CD4-positive, alpha-beta T cell treated with Interleukin-17A for 1 hour (primary cell): ENCODE measurements around the gene SNX30.
A peak's percentile ranks its signal among the peaks of the same experiment; 100 is the strongest.

Experiments
- DNase-seq: peaks from one replicate; pipeline ENCODE4 v3.0.0-alpha.2; 2020

SNX30 gene

DNA sequence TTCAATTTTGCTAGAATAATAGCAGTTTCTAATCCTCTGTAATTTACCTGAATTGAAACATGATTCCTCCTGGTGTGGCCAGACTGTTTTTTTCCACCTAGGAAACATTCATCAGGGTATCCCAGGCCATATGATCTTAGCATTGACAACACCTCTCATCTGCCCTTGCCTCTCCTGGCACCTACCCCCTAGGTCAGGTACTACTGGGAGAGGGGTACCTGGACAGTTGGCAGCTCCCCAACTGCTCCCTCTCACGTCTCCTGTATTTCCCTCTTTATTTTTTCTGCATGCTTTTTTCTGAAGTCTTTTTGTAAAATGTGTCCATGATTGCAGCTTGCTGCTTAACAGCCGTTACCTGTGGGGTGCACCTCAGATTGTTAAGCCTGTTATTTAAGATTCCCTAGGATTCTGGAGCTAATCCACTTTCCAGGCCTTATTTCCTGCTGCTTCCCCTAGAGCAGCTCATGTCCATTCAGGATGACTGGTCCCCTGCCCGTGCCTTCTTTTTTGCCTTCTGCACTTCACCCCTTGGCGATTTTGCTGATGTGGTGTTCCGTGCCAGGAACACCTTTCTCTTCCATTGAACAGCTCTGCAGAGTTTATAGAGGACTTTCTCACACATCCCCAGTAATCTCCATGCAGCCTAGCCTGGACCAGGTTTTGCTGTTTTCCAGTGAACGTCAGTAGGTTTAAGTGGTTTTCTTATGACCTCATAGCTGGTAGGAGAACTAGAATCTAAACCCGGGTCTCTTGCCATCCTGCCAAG lies 33.6 kb downstream of the SNX30 start:
- DNase-seq, result no peak

DNA sequence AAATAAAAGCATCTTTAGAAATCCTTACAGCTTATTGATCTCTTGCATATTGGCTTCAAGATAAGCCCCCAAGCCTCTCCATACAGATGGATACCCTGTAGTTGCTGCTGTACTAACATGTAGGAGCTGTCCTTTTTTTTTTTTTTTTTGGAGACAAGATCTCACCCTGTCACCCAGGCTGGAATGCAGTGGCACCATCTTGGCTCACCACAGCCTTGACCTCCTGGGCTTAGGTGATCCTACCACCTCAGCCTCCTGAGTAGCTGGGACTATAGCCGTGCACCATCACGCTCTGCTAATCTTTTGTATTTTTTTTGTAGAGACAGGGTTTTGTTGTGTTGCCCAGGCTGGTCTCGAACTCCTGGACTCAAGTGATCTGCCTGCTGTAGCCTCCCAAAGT lies 35.4 kb downstream of the SNX30 start:
- no peak for DNase-seq

DNA sequence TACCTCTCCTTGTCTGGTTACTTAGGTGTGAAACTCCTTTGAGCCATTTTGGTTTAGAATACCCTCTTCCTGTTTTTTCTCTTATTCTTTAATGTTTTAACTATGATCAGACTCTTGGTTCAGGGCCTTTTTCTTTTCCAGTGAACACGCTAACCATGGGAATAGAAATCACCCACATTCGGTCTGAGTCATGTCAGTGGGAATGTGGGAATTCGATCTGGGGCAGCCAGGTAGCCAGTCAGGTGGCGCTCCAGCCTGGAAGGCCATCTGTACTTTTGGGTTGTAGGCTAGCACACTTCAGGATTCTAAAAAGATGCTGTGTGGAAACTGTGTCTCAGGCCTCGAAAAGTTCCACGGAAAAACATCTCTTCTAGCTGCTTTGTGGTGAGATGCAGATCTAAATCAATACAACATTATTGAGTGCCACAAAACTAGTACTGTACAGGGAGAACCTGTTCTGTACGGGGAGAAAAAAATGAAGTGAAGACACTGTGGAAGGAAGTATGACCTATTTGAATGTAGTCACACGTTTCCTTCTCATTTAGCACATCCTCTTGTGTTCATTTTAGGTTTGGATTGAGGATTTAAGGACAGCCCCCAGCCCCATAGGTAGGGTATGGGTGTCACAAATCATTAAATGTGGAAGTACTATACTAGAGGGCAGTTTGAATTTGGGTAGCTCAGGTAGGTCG lies 36.4 kb downstream of the SNX30 start:
- no peak for DNase-seq

DNA sequence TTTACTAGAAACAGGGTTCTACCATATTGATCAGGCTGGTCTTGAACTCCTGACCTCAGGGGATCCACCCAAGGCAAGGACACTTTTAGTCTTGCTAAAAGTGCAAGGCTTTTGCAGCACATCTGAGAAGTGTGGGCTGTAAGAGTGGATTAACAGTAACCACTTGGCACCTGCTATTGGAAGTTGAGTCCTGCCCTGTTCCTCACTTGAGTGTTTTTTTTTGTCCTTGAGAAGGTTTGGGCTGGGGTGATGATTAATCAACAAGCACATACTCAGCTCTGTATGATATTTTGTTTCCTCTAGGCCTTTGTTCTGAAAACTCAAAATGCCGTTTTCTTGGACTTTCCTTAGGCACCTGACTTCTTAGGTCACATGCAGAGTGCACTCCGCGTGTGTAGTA lies 37.4 kb downstream of the SNX30 start:
- DNase-seq, result no peak

DNA sequence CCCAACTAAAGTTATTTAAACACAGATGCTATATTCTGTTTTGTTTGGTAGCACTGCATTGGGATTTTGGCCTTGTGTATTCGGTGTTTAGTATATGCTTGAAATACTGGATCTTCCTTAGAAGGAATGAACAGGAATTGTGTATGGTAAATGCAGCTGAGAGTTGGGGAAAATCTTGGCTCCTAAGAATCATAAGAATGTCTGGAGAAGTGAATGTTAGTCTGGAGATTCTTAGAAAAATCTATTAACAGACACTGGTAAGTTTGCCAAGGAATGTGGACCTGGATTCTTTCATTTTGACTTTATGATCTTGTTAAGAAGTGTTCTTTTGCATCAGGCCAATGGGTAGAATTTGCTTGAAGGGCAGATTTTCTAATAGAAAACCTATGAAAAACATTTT lies 38.9 kb downstream of the SNX30 start:
- DNase-seq, result no peak

DNA sequence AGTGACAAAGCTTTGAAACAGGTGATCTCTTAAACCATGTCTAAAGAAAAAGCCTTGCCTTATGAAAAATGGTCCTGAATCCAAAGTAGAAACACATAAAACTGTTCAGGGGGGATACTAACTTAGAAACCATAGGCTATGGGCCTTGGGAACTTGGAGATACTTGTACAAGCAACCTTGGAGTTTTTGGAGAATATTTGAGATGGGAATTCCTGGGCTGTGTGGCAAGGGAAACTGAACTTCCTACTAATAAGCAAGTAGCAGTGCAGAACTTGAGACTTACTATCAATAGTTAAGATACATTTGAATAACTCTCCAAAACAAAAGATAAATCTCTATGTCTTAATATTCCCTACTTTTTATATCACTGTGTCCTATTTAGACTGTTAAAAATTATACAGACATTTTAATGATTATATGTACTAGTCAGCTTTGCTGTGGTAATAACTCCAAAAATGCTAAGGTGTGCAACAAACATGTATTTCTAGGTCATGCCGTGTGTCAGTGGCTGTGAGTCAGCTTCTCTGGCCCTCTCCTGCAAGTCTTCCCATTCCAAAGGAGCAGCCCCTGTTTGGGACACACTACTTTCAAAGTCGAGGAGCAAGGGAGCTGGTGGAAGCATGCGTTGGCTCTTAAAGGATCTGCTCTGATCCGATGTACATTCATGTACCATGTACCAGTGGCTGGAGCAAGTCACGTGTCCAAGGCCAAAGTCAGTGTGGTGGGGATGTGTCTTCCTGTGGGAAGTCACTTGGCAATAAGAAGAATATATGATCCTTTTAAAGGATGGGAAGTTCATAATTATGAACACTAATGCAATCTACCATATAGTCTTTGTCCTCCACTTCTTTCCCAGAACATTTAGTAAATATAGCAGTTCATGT lies 39.6 kb downstream of the SNX30 start:
- DNase-seq, result no peak

DNA sequence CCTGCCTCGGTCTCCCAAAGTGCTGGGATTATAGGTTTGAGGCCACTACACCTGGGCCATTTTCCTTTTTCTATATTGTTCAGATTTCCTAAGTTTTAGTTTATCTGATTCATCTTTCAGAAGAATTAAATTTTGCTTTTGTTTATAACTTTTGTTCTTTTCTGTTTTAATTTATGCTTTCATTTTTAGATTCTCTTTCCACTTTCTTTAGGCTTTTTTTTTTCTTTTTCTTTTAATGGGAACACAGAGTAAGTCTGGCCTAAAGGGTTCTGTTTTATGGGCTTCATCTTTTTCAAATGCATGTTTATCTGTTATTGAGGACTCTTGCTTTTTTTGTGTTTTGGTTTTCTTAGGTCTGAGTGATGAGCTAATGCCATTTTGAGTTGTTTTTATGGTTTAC lies 42.1 kb downstream of the SNX30 start:
- DNase-seq, result no peak

DNA sequence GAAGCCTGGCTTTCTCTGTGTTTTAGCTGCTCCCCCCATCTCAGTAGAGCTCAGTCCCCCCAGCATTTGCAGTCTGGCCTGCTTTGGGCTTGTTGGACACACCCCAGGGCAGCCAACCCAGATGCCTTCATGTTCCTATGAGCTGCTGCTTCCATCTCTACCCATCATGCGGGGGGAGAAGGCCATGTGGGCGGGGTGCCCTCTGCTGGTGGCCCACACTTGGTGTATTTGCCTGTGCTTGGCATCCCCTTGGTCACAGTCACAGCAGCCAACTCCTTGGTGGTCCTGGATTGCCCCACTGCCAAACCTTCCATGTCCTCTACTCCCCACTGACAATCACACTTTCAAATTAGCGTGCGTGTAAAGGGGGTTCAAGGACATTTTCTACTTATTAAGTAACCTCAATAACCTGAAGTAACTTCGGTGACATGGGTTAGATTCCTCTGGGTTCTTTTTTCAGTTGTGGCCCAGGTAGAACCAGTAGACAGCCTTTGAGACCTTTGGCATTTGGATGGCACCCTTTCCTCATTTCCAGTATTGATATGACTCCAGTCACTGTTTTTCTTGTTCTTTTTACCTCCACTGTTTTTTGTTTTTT lies 42.8 kb downstream of the SNX30 start:
- peak; percentile 82 for DNase-seq

DNA sequence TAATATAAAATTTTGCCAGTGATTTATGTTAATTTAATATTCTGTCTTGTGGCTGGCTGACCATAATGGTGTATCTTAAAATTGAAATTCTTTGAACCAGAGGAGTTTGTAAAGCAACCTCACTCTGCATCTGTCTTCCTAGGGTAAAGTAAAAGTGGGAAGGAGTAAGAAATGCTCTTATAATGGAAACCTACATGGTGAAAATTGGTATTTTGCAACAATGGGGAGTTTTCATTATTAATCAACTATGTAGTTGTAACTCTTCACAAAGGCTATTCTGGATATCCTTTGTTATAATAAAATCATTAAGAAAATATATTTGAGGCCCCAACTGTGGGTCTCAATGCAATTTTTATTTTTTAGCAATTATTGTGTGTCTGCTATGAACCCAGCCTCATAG lies 44.2 kb downstream of the SNX30 start:
- DNase-seq, result no peak

DNA sequence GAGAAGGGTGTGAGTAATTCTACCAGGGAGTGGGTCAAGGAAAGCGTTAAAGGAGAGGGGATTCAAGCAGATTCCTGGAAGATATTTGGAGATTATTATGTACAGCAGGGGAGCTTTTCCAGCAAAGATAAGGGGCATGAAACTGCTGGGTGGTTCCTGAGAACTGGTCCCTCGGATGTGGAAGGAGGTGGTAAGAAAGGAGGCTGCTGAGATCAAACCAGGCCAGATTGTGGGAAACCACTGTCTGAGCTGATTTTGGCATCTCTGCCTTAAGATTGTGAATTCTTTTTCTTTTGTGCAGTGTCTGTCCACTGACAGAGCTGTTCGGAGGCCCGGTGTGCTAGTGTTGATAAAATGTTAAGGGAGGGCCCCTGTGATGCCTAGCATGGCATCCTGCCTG lies 45.4 kb downstream of the SNX30 start:
- no peak for DNase-seq

DNA sequence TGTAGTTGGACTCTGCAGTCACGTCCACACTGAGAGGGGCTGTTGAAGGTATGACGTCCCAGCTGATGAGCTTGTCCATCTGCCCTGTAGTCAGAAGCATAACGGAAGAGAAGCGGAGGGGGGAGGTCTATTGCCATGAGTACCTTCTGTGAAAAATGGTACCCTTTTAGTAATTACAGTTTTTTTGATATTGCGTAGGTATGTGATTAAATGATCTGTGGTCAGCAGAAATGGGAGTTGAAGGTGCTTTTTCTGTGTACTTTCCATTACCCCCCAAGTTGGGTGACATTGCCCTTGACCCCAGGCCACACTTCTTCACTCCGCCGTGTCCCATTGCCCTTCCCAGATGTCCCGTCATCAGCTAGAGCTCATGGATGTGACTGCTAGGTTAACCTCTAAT lies 45.9 kb downstream of the SNX30 start:
- DNase-seq, result no peak

DNA sequence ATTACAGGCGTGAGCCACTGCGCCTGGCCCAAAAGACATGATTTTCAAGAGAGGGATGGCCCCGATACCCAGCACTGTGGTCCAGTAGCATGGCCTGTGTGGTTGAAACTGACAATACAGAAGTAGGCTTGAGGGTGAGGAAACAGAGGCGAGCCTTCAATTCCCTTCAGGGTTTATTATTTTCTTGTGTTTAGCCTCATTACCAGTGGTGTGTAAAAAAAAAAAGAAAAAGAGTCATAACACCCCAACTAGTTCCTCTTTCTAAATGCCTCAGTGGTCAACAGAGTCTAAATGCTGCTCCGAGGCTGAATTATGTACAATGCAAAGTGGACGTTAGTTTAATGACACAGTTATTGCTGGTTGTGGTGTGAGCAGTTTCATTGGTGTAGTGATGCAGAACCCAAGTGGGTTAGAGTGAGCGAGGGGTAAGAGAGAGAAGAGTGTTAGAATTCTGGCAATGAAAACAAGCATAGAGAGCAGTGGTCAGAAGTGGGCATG lies 58.8 kb downstream of the SNX30 start:
- DNase-seq, result peak; percentile 1

DNA sequence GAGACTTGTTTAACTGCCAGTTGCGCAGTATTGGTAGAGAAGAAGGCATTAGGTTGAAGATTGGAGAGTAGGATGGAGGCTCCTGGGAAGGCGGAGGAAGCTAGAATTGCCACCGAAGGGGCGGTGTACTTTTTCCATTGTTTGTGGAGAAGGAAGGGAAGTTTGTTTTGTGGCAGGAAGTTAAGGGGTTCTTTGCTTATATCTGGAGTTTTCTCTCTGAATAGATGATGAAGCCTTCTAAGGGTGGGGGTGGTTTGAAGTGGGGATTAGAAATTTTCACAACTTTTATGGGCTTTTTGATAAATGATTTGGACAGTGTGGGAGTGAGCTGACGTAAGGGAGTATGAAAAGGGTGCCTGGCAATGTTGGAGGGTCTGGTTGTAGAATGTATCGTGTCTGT lies 59.3 kb downstream of the SNX30 start:
- DNase-seq, result no peak

DNA sequence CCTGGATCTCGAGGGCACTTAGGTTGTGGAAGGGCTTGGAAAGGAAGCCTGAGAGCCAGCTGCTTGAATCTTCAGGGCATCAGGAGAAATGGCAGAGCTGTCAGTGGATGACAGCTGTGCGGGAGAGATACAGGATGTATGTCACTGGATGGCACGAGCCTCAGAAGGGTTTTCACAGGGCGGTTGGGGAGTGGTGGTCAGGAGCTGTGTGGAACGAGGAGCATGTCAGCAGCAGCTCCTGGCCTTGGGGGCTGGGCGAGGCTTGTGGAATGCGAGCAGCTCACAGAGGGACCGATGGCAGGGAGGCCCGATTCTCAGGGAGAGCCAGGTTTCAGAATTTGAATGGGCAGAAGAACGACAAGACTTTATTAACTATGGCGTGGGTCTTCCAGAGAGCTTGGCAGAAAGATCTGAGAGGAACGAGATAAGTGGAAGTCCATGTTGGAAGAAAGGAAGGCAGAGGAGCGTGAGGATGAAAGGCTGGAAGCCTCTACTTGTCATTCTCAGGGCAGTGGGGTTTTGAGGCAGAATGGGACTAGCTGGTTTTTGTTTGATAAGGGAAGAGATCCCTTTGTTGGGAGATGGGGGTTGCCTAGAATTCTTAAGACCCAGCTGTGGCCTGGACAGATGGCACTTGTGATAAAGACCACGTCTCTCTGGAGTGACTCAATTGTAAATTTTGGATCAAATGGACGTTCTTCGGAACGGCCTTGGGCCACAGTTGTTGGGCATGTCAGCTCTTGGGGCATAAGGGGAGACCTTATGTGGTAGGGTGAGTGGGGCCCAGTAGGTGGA lies 60.3 kb downstream of the SNX30 start:
- DNase-seq, result no peak

DNA sequence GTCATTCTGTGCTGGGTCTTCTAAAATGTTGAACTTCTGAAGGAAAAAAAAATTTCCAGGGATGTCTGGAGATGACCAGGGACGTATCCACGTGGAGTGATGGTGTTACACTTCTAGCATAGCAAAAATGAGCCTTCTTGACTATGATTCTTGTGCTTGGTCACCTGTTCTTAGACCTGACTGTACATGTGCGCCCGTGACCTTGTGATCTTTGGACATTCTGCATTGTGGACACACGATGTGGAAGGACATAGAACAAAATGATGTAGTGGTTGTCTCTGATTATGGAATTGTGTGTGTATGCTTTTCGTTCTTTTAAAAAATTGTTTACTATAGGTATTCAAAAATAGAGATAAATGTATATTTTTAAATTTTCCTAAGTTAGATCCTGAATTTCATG lies 61.0 kb downstream of the SNX30 start:
- DNase-seq, result no peak

DNA sequence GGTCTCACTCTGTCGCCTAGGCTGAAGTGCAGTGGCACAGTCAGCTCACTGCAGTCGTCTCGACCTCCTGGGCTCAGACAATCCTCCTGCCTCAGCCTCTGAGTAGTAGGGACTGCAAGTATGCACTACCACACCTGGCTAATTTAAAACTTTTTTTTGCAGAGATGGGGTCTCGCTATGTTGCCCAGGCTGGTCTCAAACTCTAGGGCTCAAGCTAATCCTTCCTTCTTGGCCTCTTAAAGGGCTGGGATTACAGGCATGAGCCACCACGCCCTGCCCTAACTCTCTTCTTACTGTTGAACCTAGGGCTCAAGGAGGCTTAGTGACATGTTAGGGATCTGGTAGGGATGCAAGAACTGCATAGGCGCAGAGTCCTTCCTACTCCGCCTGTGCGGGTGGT lies 65.3 kb downstream of the SNX30 start:
- no peak for DNase-seq

DNA sequence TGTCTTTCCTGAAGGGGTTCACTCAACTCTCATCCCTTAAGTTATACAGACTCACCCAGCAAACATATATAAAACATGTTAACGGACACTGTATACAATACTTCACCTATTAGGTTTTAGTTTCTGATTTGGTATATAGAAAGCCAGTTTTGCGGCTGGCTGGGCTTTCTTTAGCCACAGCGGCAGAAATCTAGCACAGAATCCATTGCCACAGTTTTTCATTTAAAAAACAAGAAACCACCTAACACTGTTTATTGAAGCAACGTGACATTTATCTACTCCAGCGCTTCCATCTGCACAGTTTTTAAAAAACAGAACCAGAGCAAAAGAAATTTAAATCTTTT lies 67.3 kb downstream of the SNX30 start:
- no peak for DNase-seq

DNA sequence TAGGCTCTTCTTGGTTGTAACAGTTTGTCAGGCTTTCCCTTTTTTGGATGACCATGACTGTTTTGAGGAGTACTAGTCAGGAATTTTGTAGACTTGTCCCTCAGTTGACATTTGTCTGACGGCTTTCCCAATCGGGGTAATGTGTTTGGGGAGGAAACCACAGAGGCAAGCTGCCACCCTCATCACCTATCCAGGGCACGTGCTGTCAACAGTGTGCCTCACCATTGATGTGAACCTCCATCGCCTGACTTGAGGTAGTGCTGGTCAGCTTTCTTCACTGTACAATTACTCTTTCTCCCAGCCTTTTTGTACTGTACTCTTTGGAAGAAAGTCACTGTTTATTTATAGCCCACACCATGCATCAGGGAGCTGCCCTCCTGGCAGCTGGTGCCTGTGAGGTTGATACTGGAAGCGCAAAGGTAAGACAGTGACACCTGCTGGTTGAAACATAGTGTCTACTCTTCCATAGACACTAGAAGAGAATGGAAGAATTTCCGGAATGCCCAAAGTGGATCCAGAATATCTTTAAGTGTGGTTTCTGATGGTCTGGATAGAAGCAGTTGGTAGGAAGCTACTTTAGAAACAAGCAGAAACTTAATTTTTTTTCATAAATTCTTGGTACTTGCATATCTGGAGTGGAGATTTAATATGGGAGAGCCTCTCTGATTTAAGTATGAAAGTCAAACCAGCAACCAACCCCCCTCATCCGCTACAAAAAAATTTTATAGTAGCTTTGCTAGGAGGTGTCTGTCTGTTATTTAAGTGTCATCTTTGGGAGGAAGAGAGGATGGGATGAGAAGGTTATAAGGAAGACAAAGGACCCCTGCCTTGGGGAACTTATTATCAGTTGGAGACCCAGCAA lies 69.3 kb downstream of the SNX30 start:
- peak; percentile 28 for DNase-seq

DNA sequence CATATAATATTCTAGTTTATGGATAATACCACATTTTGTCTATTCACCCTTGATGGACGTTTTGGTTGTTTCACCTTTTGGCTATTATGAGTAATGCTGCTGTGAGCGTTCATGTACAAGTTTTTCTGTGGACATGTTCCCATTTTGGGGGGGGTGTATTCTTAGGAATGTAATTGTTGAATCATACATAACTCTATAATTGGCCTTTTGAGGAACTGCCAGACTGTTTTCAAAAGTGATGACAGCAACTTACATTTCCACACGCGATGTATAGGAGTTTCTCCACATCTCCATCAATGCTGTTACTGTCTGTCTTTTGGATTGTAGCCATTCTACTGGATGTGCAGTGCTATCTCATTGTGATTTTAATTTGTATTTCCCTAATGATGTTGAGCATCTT lies 70.3 kb downstream of the SNX30 start:
- no peak for DNase-seq

DNA sequence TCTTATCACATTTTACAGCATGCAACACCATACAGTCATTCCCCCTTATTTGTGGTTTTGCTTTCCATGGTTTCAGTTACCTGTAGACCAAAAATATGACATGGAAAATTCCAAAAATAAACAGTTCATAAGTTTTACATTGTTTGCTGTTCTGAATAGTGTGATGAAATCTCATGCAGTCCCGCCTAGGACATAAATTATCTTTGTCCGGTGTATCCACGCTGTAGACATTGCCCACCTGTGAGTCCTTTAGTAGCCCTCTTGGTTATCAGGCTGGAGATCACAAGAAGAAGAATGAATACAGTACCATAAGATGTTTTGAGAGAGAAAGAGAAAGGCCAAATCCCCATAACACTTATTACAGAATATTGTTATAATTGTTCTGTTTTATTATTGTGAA lies 72.1 kb downstream of the SNX30 start:
- DNase-seq, result no peak

DNA sequence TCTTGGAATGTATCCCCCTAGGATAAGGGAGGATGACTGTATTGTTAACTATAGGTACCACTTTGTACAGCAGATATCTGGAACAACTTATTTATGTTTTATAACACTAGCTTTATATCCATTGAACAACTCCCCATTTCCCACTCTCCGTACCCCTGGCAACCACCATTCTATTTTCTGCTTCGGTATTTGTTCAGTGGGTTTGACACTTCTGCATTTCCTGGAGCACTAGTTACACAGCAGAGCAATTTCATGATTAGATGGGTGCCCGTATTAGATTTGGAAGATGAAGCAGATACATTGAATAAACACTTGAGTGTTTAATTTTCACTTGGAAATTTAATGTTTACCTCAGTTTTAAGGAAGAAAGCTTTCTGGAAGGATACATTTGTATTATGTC lies 72.7 kb downstream of the SNX30 start:
- DNase-seq, result no peak
